Stimulated activated CD4-positive, alpha-beta T cell treated with anti-CD3 and anti-CD28 coated beads, Interleukin-1b, Interleukin-23, amount 100 ng/mL, for 24 hours (primary cell): ENCODE data around the gene LRRC49.
"Not testable (repeated sequence)": the region's sequence is repeated elsewhere in the genome, so short reads cannot be mapped to it uniquely, and the experiment has no call there.

ENCODE experiments used
- DNase-seq, 4 experiments: peaks; one replicate each; pipeline ENCODE4 v3.0.0-alpha.2; 2020; ENCODE audit warnings: low read depth in 4 of 4, low spot score in 1 of 4

The LRRC49 gene

GRCh38 chr15:70974004-70974832 is 81.6 kb downstream of the LRRC49 start:
- DNase-seq: no peak

GRCh38 chr15:70976851-70977250 is 84.2 kb downstream of the LRRC49 start:
- no peak for DNase-seq

- DNase-seq: no peak
These were observed 102.9 kb downstream of the LRRC49 start for GRCh38 chr15:70995383-70995970.

GRCh38 chr15:70998319-70998718 is 105.7 kb downstream of the LRRC49 start:
- DNase-seq: no peak

- DNase-seq: no peak
These were observed 109.7 kb downstream of the LRRC49 start for GRCh38 chr15:71002316-71002715.

- no peak for DNase-seq
These were observed 110.7 kb downstream of the LRRC49 start for GRCh38 chr15:71003319-71003718.

GRCh38 chr15:71004506-71004905 is 111.9 kb downstream of the LRRC49 start:
- DNase-seq: not testable (repeated sequence)

- no peak for DNase-seq
These were observed 113.3 kb downstream of the LRRC49 start for GRCh38 chr15:71005895-71006294.

GRCh38 chr15:71008250-71008870 is 115.7 kb downstream of the LRRC49 start:
- DNase-seq: no peak

- DNase-seq: no peak
These were observed 117.8 kb downstream of the LRRC49 start for GRCh38 chr15:71010472-71010871.

- no peak for DNase-seq
These were observed 118.4 kb downstream of the LRRC49 start for GRCh38 chr15:71010997-71011396.

- DNase-seq: no peak
These were observed 119.0 kb downstream of the LRRC49 start for GRCh38 chr15:71011503-71012155.

- no peak for DNase-seq
These were observed 120.8 kb downstream of the LRRC49 start for GRCh38 chr15:71013446-71013845.

GRCh38 chr15:71015342-71015741 is 122.7 kb downstream of the LRRC49 start:
- no peak for DNase-seq

GRCh38 chr15:71031232-71031631 is 138.6 kb downstream of the LRRC49 start:
- DNase-seq: not testable (repeated sequence)

GRCh38 chr15:71035478-71035877 is 142.9 kb downstream of the LRRC49 start:
- DNase-seq: not testable (repeated sequence)

GRCh38 chr15:71042356-71042922 is 149.8 kb downstream of the LRRC49 start:
- no peak for DNase-seq

GRCh38 chr15:71043373-71043772 is 150.7 kb downstream of the LRRC49 start:
- DNase-seq: no peak

GRCh38 chr15:71044006-71044405 is 151.4 kb downstream of the LRRC49 start:
- DNase-seq: no peak

- not testable (repeated sequence) for DNase-seq
These were observed 153.5 kb downstream of the LRRC49 start for GRCh38 chr15:71046146-71046545.

- DNase-seq: no peak
These were observed 156.5 kb downstream of the LRRC49 start for GRCh38 chr15:71048913-71049675.
